HG02571 (cell line): Measurements from ENCODE around the gene ZNF138.
A peak's percentile ranks its signal among the peaks of the same experiment; 100 is the strongest.
"Not testable (repeated sequence)": the region's sequence is repeated elsewhere in the genome, so short reads cannot be mapped to it uniquely, and the experiment has no call there.

ENCODE experiments used
- ATAC-seq: cut with Tn5 transposase; IDR thresholded peaks from one replicate; pipeline ENCODE4 v1.9.1; 2021; ENCODE audit warnings: mild to moderate bottlenecking, moderate library complexity; ENCODE audit not compliant: unreplicated experiment

The ZNF138 gene

DNA sequence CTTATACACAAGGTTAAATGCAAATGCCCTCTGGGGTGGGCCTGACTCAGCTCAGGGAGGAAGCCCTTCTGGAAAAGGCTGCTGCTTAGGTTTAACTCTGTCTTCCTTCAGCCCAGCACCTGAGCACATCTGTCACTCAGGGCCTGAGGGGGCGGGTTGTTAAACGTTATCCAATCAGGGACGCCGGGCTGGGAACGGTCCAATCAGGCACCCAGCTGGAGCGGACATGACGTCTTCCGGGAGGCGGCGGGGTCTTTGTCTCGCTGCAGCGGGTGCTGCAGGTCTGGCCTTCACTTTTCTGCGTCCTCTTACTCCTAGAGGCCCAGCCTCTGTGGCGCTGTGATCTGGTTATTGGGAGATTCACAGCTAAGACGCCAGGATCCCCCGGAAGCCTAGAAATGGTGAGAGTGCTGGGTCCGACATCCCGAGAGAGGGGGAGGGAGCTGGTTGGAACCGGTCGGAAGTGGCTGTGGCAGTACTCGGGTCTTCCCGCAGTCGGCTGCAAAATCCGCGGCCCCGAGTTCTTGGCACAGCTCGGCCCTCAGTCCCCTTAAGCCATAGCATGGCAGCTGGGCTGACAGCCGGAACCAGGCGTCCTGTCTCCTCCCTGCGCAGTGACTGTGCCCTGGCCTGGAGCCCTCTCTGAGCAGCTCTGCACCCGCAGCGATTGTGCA, at the start of gene ZNF138:
ZNF138 (plus strand) TSS at position 258 of the 674 bp plus-strand sequence; CDS start at position 399, 141 bp downstream.
- peak; percentile 100 for ATAC-seq

DNA sequence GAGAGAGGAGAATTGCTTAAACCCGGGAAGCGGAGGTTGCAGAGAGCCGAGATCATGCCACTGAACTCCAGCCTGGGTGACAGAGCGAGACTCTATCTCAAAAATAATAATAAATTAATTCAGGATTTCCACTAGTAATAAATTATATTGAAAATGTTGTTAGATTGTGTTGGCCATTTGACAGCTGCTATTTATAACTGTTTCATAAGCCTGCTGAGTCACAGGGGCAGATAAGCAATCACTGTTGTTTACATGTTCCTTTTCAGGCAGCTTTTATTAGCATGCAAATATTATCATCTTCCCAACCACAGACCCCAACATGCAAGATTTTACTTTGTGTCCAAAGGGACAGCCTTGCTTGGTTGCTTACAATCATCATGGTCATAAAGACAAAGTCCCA, 49.5 kb upstream of the ZNF138 start:
- no peak for ATAC-seq

DNA sequence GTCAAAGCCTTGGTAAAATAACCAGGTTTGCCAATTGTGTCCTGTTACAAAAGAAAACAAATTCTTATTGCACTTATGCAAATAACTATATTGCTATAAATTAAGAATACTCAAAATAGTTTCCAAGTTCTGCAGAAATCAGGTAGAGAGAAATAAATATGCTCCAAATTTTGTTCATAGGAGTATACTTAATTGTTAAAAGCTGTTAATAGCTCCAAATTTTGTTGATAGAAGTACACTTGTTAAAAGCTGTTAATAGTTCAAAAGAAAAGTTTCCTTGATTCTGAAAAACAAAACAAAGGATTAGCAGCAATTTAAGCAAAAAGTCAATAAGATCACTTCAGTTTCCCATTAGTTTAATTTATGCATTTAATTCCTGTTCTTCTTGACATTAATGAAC, 46.4 kb upstream of the ZNF138 start:
- ATAC-seq = no peak

DNA sequence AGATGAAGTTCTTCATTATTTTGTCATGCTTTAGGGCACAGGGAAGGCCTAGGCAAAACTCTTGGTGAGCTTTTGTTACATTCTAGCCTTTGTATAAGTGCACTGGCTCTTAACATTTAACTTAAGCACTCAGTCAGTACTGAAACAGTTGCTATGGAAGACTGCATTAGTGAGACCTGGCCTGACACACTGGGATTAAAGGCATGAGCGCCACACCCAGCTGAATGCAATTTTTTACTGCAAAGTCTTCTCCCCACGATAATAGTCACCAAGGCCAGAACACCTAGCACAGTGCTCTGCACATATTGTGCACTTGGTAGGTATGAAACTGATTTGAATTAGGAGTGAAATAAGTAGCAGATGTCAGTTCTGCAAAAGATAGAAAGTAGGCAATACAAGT, 41.2 kb upstream of the ZNF138 start:
- no peak for ATAC-seq

DNA sequence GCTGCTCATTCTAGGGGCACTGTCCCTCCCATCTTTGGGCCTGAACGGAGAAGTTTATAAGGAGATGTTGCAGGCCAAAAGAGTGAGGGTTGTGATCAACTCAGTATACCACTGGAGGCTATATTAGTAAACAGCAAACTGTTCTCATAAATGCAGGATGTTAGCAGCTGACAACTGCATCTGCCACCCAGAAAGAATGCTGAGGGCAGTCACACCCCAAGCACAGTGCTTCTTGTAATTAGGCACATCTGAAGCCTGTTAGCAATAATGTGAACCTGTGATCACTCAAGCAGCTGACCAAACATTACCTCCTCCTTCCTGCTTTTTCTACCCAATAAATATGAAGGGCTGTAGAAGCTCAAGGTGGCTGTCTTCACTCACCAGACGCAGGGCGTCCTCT, 38.4 kb upstream of the ZNF138 start:
- ATAC-seq = no peak

DNA sequence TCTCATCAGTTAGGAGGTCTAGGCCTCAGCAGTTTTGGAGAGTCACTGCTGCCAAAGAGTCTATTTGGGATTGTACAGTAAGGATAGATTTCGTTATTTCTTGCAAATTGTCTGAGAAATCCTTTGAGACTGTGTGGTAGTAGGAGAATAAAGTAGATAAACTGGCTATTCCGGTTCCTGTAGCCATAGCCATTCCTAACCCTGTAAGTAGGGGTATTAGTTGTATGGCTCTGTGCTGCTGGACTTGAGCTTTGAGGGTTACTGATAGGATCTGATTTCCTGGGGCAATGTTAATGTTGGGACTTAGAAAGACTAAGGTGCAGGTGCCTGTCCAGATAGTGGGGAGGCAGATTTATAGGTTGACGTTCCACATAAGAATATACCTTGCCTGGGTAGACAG, 36.1 kb upstream of the ZNF138 start:
- no peak for ATAC-seq

DNA sequence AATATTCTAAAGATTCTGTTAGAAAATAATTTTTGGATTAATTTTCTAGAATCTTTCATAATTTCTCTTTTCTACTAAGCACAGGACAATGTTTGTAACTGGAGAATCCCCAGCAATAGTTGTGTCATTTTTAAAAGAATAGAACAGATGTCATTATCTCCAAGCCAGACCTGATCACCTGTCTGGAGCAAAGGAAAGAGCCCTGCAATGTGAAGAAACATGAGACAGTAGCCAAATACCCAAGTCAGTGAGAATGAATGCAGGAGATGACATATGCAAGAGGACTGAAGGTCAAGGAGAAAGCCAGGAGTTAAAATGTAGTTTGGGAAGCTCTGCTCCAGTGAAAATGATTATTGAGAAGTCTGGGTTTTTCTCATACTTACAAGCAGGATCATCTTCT, 25.4 kb upstream of the ZNF138 start:
- ATAC-seq = no peak

DNA sequence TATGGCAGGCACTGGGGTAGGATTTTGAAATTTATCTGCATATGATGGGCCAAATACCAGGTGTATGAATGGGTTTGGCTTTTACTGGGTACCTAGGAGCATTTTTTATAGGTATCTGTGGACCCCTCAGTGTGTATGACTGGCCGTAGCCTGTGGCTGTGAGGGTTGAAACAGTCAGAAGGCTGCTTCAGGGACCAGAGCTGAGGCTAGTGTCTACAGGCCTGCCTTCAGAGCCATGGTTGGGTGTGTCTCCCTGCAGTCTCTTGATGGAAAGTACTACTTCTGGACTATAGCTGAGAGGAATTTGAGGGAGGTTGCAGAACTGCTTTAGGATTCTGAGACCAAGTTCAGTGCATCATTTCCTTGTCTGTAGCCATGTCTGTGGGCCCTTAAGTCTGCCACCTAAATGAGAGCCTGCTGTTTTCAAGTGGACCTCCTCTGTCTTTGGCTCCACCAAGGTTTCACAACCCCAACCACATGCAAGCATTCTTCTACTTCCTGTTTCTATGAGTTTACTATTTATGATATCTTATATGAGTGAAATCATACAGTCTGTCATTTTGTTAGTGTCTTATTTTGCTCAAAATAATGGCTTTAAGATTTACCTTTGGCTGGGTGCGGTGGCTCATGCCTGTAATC, 19.9 kb upstream of the ZNF138 start:
- no peak for ATAC-seq

DNA sequence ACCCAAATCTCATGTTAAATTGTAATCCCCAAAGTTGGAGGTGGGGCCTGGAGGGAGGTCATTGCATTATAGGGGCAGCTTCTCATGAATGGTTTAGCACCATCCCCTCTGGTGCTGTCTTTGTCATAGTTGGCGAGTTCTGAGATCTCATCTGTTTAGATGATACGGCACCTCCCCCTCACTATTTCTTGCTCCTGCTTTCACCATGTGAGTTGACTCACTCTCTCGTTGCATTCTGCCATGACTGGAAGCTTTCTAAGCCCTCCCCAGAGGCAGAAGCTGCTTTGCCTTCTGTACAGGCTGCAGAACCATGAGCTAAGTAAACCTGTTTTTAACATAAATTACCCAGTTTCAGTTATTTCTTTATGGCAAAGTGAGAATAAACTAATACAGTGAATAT, 18.9 kb upstream of the ZNF138 start:
- no peak for ATAC-seq

DNA sequence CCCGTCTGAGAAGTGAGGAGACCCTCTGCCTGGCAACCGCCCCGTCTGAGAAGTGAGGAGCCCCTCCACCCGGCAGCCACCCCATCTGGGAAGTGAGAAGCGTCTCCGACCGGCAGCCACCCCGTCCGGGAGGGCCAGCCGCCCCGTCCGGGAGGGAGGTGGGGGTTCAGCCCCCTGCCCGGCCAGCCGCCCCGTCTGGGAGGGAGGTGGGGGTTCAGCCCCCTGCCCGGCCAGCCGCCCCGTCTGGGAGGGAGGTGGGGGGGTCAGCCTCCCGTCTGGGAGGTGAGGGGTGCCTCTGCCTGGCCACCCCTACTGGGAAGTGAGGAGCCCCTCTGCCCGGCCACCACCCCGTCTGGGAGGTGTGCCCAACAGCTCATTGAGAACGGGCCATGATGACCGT, 9.4 kb upstream of the ZNF138 start:
- not testable (repeated sequence) for ATAC-seq

DNA sequence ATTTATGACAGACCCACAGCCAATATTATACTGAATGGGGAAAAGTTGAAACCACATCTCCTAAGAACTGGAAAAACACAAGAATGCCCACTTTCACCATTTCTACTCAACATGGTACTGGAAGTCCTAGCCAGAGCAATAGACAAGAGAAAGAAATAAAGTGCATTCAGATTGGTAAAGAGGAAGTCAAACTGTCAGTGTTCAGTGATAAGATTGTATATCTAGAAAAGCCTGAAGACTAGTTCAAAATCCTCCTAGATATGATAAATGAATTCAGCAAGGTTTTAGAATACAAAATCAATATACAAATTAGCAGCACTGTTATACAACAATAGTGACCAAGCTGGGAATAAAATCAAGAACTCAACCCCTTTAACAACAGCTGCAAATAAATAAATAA, 6.9 kb upstream of the ZNF138 start:
- ATAC-seq = no peak

DNA sequence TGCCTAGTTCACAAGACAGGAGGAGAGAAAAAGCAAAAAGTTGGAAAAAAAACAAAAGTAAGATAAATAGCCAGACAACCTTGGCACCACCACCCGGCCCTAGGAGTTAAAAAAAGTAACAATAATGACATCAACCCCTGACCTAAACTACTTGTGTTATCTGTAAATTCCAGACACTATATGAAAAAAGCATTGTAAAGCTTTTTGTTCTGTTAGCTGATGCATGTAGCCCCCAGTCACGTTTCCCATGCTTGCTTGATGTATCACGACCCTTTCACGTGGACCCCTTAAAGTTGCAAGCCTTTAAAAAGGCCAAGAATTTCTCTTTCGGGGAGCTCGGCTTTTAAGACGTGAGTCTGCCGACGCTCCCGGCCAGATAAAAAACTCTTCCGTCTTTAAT, 5.0 kb upstream of the ZNF138 start:
- ATAC-seq = not testable (repeated sequence)

DNA sequence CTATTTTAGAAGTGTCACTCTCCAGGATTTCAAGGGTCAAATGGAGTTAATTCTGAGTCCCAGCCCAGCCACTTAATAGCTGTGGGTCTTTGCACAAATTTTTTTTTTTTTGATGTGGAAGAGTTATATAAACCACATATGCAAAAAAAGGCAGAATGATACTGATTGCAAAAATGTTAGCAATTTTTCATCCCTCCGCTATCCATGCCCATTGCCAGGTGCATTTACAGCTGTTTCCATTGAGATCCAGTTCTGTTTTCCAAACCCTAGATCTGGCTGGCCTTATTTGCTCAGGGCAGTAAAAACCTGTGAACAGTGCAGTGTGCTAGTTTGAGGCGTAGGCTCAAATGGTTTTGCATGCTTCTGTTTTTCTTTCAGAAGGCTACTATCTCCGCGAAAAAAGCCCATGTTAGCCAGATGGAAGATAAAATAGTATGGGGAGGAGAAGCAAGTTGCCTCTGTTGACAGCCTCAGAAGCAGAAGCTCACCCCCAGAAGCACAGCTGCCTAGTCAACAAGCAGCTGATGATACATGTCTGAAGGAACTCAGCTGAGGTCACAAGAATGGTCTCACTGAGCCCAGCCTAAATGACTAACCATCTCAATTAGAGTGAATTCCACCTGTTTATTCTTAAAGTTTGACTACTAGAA, 997 bp upstream of the ZNF138 start:
- no peak for ATAC-seq

DNA sequence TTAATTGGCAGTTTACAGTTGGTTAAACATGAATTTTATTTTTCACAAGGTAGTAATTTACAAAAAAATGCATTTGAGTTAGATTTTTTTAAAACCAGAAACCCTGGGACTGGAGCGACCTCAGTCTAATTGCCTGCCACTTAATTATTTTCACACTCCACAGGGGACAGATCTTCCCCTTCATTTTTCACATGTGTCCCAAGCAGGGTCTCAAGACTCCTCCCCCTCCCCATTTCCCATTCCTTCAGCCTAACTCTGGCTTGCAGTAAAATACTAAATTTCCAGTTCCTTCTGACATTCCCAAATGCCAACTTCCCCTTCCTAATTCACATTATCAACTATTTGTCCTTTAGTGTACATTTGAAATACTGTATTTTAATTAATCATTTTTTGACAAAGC, 948 bp downstream of the ZNF138 start:
- no peak for ATAC-seq

DNA sequence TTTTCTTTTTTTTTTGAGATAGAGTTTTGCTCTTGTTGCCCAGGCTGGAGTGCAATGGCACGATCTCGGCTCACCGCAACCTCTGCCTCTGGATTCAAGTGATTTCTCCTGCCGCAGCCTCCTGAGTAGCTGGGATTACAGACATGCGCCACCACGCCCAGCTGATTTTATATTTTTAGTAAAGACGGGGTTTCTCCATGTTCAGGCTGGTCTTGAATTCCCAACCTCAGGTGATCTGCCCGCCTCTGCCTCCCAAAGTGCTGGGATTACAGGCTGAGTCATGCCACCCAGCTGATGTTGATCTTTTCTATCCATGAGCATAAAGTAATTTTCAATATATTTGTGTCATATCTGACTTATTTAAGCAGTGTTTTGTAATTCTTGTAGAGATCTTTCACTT, 4.9 kb downstream of the ZNF138 start:
- not testable (repeated sequence) for ATAC-seq

DNA sequence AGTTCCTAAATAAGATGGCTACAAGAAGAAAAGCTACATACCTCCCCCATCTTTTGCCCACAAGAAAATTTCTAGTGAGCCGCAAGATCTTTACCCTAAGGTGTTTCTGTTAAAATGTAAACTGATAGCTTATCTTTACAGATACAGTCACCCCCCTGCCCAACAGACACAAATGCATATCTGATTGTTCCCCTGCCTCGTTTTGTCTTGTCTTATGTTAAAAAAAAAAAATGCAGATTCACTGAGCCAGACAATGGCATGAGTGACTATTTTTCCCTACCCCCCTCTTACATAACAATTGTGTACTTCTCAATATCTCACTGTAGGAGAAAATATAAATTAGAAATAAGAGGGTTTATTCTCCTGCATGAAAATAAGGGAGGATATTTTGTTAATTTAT, 8.5 kb downstream of the ZNF138 start:
- no peak for ATAC-seq

DNA sequence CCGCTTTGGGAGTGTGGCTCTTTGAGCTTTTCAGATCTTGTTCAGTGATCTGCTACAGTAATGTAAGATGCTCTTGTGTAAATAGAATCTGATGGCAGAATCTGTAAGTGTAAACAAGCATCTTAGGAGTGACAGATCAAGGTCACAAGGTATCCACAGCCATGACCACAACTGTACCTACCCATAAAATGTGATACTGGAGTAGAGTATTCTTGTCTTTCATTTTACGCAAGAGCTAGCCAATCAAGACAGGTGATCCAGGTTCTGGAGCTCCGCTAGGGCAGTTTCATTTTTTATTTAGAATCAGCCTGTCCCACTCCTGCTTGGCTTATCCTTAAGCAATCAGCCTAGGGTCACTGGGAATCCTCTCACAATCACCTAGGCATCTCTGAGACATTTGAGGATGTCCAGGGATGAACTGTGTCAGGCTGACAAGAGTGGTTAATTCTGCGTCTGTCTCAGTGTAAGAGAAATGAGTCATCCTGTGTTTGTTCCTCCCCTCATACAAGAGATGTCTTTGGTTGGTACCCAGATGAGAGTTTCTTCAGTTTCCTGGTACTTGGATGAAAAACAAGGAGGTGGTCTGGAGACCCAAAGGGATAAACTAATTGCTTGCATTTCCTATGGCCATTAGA, 13.6 kb downstream of the ZNF138 start:
- ATAC-seq = no peak

DNA sequence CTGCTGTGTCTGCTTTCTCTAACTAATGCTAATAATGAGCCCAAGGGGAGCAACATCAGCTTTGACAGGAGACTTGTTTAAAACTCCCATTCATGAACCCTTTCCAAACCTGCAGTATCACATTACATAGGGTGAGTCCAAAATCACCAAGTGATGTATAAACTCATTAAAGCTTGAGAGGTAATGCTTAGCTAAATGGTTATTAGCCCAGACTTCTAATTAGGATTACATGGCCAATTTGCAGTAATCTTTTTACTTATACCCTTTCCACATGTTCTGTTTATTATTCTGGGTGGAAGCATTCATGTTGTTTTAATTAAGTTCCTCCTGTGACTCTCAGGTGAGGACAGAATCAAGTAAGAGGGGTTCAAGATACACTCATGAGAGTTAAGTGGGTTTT, 17.5 kb downstream of the ZNF138 start:
- ATAC-seq = no peak

DNA sequence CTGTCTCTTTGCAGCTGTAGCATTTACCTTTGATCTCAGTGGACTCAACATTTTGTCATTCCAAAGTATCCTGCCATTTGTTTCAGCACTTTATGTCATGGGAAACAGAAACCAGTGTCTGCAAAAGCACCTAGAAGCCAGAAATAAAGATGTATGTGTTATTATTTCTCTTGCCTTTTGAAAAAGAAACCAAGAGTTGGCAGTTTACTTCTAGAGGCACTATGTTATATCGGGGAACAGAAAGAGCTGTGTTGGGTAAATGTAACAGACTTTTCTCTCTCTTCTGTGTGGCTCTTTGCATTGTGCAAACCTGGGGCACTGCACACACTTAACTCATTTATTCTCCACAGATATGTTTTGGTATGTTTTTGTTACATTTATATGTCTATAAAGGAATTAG, 36.7 kb downstream of the ZNF138 start:
- no peak for ATAC-seq

DNA sequence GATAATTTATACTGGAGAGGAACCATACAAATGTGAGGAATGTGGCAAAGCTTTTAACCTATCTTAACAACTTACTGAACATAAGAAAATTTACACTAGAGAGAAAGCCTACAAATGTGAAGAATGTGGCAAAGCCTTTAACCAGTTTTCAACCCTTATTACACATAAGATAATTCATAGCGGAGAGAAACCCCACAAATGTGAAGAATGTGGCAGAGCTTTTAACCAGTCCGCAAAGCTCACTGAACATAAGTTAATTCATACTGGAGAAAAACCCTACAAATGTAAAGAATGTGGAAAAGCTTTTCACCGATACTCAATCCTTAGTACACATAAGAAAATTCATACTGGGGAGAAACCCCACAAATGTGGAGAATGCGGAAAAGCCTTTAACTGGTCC, 37.9 kb downstream of the ZNF138 start:
- no peak for ATAC-seq

DNA sequence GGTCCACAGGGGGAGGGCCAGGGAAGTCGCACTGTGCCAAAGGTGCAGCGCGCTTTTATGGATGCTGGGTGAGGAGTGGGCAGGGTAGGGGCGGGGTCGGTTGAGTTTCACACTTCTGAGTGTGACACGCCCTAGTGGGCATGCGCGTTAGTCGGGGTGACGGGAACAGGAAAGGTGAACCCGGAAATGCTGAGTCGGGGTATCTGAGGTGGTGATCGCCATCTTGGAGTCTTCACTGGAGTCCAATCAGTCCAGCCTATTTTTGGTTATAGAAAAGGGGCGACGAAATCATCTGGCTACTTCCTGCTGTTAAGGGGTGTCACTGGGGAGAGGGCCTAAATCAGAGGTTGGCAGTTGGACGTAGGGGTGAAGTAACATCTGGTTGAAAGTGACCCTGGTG, 40.8 kb downstream of the ZNF138 start:
- no peak for ATAC-seq

DNA sequence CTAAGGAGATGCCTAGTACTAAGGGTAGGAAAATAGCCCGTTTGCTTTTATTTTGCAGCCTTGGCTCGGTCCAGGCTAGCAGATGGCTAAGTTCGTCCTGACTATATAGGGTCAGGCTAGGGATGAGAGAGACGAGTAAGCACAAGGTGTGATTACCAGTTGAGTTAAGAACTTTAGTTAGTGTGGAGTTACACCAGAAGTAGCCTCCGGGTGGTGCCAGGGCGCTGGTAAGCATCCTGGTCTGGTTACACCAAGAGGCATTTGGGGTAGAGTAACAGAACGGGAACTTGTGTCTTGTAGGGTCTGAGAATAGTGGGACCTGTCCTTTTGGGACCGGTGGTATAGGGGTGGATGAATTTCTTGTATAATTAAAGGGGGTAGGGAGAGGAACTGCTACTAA, 41.6 kb downstream of the ZNF138 start:
- ATAC-seq = not testable (repeated sequence)
